Activated B cell treated with CpG ODN at 0.5 μM for 24 hours (primary cell): Measurements from ENCODE around the gene ARFGEF2. TPM values are rescaled to one million over a fixed set of nuclear protein-coding genes. Genes with fewer than 3 reads are reported as not detected.

Source experiments
- ATAC-seq: fragments of 200-7000 bp; cut with Tn5 transposase; one replicate; pipeline ENCODE4 v1.10.0; 2021; ENCODE audit warnings: low read depth, mild to moderate bottlenecking, moderate library complexity
- CTCF ChIA-PET: fragments of 350-600 bp; sonication (Branson Sonifier 250); formaldehyde crosslinking; loops from one replicate; lab custom pipeline; 2021; ENCODE audit warnings: antibody characterized with exemption; lab: Charles Lee
- POLR2A ChIA-PET: fragments of 350-600 bp; sonication (Branson Sonifier 250); formaldehyde crosslinking; loops from one replicate; lab custom pipeline; 2021; ENCODE audit warnings: antibody characterized with exemption; lab: Charles Lee
- DNase-seq: peaks from one replicate; pipeline ENCODE4 v3.0.0; 2022
- H3K27ac Mint-ChIP-seq: one replicate; pipeline ENCODE4 v1.8.0; 2020; ENCODE audit warnings: mixed read lengths
- H3K27me3 Mint-ChIP-seq: one replicate; pipeline ENCODE4 v1.8.0; 2021; ENCODE audit warnings: mixed read lengths
- H3K36me3 Mint-ChIP-seq: one replicate; pipeline ENCODE4 v1.8.0; 2021; ENCODE audit warnings: low read depth, mixed read lengths
- H3K4me1 Mint-ChIP-seq: one replicate; pipeline ENCODE4 v1.8.0; 2021; ENCODE audit warnings: mixed read lengths
- H3K4me3 Mint-ChIP-seq: one replicate; pipeline ENCODE4 v1.8.0; 2020; ENCODE audit warnings: mild to moderate bottlenecking, mixed read lengths
- H3K9me3 Mint-ChIP-seq: one replicate; pipeline ENCODE4 v1.8.0; 2020; ENCODE audit warnings: mixed read lengths
- CTCF ChIP-seq: fragments of 200-600 bp; IDR thresholded peaks from one replicate; pipeline ENCODE4 v1.8.0; 2022; ENCODE audit warnings: antibody characterized with exemption, mild to moderate bottlenecking
- intact Hi-C: fragments of 100-400 bp; cut with micrococcal nuclease; formaldehyde crosslinking; loops from one replicate; pipeline ENCODE4 v1.15.1; 2024
- total RNA-seq: library from RNA; stranded (reverse); gene quantifications from 2 replicates; pipeline ENCODE4 v1.2.3, GENCODE V29; 2022

Gene ARFGEF2
- total RNA-seq, 1 donor from 2014 or later, result 39.0 TPM

GRCh38 chr20:48912065-48912464, 9.4 kb upstream of the ARFGEF2 start:
- no peak for TF ChIP-seq CTCF
- Mint-ChIP-seq H3K4me3 (no peak overlapping the region), H3K27ac (peak overlapping the region; percentile 84), H3K9me3 (peaks cover 4% of the 10 kb centered on the region), H3K36me3 (no peaks in the 10 kb centered on the region), H3K27me3 (no peaks in the 10 kb centered on the region), H3K4me1 (peaks cover 37% of the 10 kb centered on the region)
- ChIA-PET POLR2A (interaction anchor here (0.6 to 2.8 kb wide), 4 partner anchors 10 to 1020 kb away, joined by 3 to 22 read pairs (median 3); partner anchors contain the start of gene ARFGEF2), CTCF (interaction anchor here (0.6 to 1.8 kb wide), 4 partner anchors 14 to 291 kb away, joined by 3 to 14 read pairs (median 4); no protein-coding TSS in a partner anchor)
- DNase-seq, result peak; percentile 55
- intact Hi-C loops, result loop anchor here (1.0 to 5.0 kb wide), 4 partner anchors 9 to 190 kb away; partner anchors contain the start of gene ARFGEF2
- peak; percentile 97 for ATAC-seq

GRCh38 chr20:48916699-48917098, 4.8 kb upstream of the ARFGEF2 start:
- Mint-ChIP-seq H3K36me3 (peaks cover 4% of the 10 kb centered on the region), H3K27ac (no peak overlapping the region), H3K4me1 (peaks cover 34% of the 10 kb centered on the region), H3K9me3 (no peaks in the 10 kb centered on the region), H3K27me3 (no peaks in the 10 kb centered on the region), H3K4me3 (no peak overlapping the region)
- POLR2A ChIA-PET, result no interaction called here
- DNase-seq (no peak), ATAC-seq (no peak)
- no peak for TF ChIP-seq CTCF
- intact Hi-C loops, result no loop called here
- CTCF ChIA-PET, result no interaction called here

GRCh38 chr20:48919336-48919881, 2.1 kb upstream of the ARFGEF2 start:
- intact Hi-C loops, result no loop called here
- Mint-ChIP-seq H3K27ac (no peak overlapping the region), H3K27me3 (no peaks in the 10 kb centered on the region), H3K4me3 (peak overlapping the region; percentile 24), H3K4me1 (peaks cover 39% of the 10 kb centered on the region), H3K9me3 (no peaks in the 10 kb centered on the region), H3K36me3 (peaks cover 6% of the 10 kb centered on the region)
- ATAC-seq (no peak), DNase-seq (no peak)
- CTCF ChIA-PET, result interaction anchor here (0.6 kb wide), 1 partner anchor 105 kb away, joined by 3 read pairs; no protein-coding TSS in a partner anchor
- POLR2A ChIA-PET, result interaction anchor here (0.5 kb wide), 1 partner anchor 206 kb away, joined by 3 read pairs; no protein-coding TSS in a partner anchor
- TF ChIP-seq CTCF, result no peak

- CTCF ChIA-PET, result interaction anchor here (0.6 kb wide), 1 partner anchor 106 kb away, joined by 3 read pairs; no protein-coding TSS in a partner anchor
Observed at GRCh38 chr20:48919882-48920526, 1.5 kb upstream of the ARFGEF2 start.

More at GRCh38 chr20:48919882-48920526, 1.5 kb upstream of the ARFGEF2 start:
- peaks cover 6% of the 10 kb centered on the region for H3K36me3 Mint-ChIP-seq
- intact Hi-C loops, result loop anchor here (5.0 to 10.0 kb wide), 4 partner anchors 127 to 1508 kb away; partner anchors contain the start of gene CSE1L
- peak overlapping the region; percentile 90 for H3K27ac Mint-ChIP-seq
- H3K4me3 Mint-ChIP-seq, result peak overlapping the region; percentile 92
- no peaks in the 10 kb centered on the region for H3K9me3 Mint-ChIP-seq
- no peak for TF ChIP-seq CTCF
- POLR2A ChIA-PET, result interaction anchor here (0.5 kb wide), 2 partner anchors 207 to 713 kb away, joined by 3 to 4 read pairs; no protein-coding TSS in a partner anchor
- peaks cover 45% of the 10 kb centered on the region for H3K4me1 Mint-ChIP-seq
- no peaks in the 10 kb centered on the region for H3K27me3 Mint-ChIP-seq
- ATAC-seq, result no peak
- no peak for DNase-seq
